B cell (primary cell): ENCODE results near the gene TMEM9. TPM values are rescaled to one million over a fixed set of nuclear protein-coding genes. Genes with fewer than 3 reads are reported as not detected.

Experiments used
- ATAC-seq: fragments of 200-7000 bp; cut with Tn5 transposase; one replicate; pipeline ENCODE4 v1.10.0; 2021; ENCODE audit warnings: low read depth, mild to moderate bottlenecking, moderate number of reproducible peaks, moderate library complexity
- CTCF ChIA-PET: fragments of 350-600 bp; sonication (Branson Sonifier 250); formaldehyde crosslinking; loops from one replicate; lab custom pipeline; 2021; ENCODE audit warnings: antibody characterized with exemption, inconsistent platforms; lab: Charles Lee
- POLR2A ChIA-PET: fragments of 350-600 bp; sonication (Branson Sonifier 250); formaldehyde crosslinking; loops from one replicate; lab custom pipeline; 2021; ENCODE audit warnings: antibody characterized with exemption; lab: Charles Lee
- DNase-seq: peaks from one replicate; pipeline ENCODE4 v3.0.0; 2013
- H2AFZ ChIP-seq: 2 replicates; pipeline ENCODE4 v1.6.1; 2012; ENCODE audit warnings: mild to moderate bottlenecking, low read depth, low read length; ENCODE audit not compliant: insufficient read depth, poor library complexity, severe bottlenecking
- H3K27ac ChIP-seq, 2 donors: 1 replicate in 1 of 2; 2 replicates in 1 of 2; pipeline ENCODE4 v1.5.1; 2012 to 2013; ENCODE audit warnings: low read length in 2 of 2, mild to moderate bottlenecking in 2 of 2, moderate library complexity in 1 of 2
- H3K27me3 ChIP-seq, 4 experiments: fragments of 200-600 bp in 1 of 4; sonication (generic) in 1 of 4; replicated peaks in 1 of 4; 1 replicate in 2 of 4; 2 replicates in 2 of 4; pipeline versions ENCODE4 v1.6.1 to v1.7.0; 2013 to 2016; ENCODE audit warnings: low read length in 3 of 4, mild to moderate bottlenecking in 2 of 4, mixed read lengths in 1 of 4, moderate library complexity in 1 of 4; ENCODE audit not compliant: insufficient read depth in 4 of 4, control insufficient read depth in 3 of 4; ENCODE audit errors: control extremely low read depth in 1 of 4
- H3K36me3 ChIP-seq, 2 experiments: replicated peaks in 1 of 2; 1 replicate in 1 of 2; 2 replicates in 1 of 2; pipeline versions ENCODE4 v1.6.1 to v1.7.1; 2013; ENCODE audit warnings: low read length in 1 of 2; ENCODE audit not compliant: insufficient read depth in 2 of 2, control insufficient read depth in 1 of 2; ENCODE audit errors: control extremely low read depth in 1 of 2, extremely low read depth in 1 of 2
- H3K4me1 ChIP-seq, 2 donors: fragments of 200-600 bp in 1 of 2; sonication (generic) in 1 of 2; 1 replicate in 1 of 2; 2 replicates in 1 of 2; pipeline versions ENCODE4 v1.5.1 to v1.6.1; 2013 to 2017; ENCODE audit warnings: low read length in 2 of 2; ENCODE audit not compliant: control insufficient read depth in 2 of 2, insufficient read depth in 2 of 2
- H3K4me2 ChIP-seq: replicated peaks from 2 replicates; pipeline ENCODE3; 2012; ENCODE audit warnings: mild to moderate bottlenecking, low read depth, low read length; ENCODE audit not compliant: poor library complexity, severe bottlenecking
- H3K4me3 ChIP-seq, 5 experiments: fragments of 200-600 bp in 1 of 5; sonication (generic) in 1 of 5; 1 replicate in 3 of 5; 2 replicates in 2 of 5; pipeline versions ENCODE4 v1.5.1 to v1.7.0; 2011 to 2016; ENCODE audit warnings: low read length in 4 of 5, mild to moderate bottlenecking in 4 of 5, low read depth in 2 of 5, control low read depth in 1 of 5, moderate library complexity in 1 of 5; ENCODE audit not compliant: insufficient read depth in 1 of 5; ENCODE audit errors: control extremely low read depth in 1 of 5, extremely low read depth in 1 of 5
- H3K79me2 ChIP-seq: fragments of 200-600 bp; sonication (generic); one replicate; pipeline ENCODE4 v1.6.0; 2016; ENCODE audit warnings: low read length; ENCODE audit not compliant: control insufficient read depth, insufficient read depth
- H3K9ac ChIP-seq: fragments of 200-600 bp; sonication (generic); 2 replicates; pipeline ENCODE4 v1.6.1; 2017; ENCODE audit warnings: mild to moderate bottlenecking, low read length, moderate library complexity
- H3K9me3 ChIP-seq, 3 donors: one replicate each; pipeline versions ENCODE4 v1.6.1 to v1.7.1; 2013; ENCODE audit warnings: low read length in 2 of 3; ENCODE audit not compliant: control insufficient read depth in 2 of 3, insufficient read depth in 1 of 3; ENCODE audit errors: control extremely low read depth in 1 of 3
- H4K20me1 ChIP-seq: 2 replicates; pipeline ENCODE4 v1.6.0; 2012; ENCODE audit warnings: mild to moderate bottlenecking, low read length; ENCODE audit not compliant: insufficient read depth, control insufficient read depth, poor library complexity, severe bottlenecking
- H3K27ac Mint-ChIP-seq: one replicate; pipeline ENCODE4 v1.8.0; 2021; ENCODE audit warnings: mixed read lengths
- H3K27me3 Mint-ChIP-seq: one replicate; pipeline ENCODE4 v1.8.0; 2021; ENCODE audit warnings: mixed read lengths
- H3K4me1 Mint-ChIP-seq: one replicate; pipeline ENCODE4 v1.8.0; 2021; ENCODE audit warnings: mixed read lengths
- H3K4me3 Mint-ChIP-seq: one replicate; pipeline ENCODE4 v1.8.0; 2021; ENCODE audit warnings: mixed read lengths
- H3K9me3 Mint-ChIP-seq: one replicate; pipeline ENCODE4 v1.8.0; 2022; ENCODE audit warnings: mixed read lengths; ENCODE audit not compliant: insufficient read depth
- EZH2 ChIP-seq: IDR thresholded peaks from 2 replicates; pipeline ENCODE4 v1.6.1; 2012; ENCODE audit warnings: borderline replicate concordance, low read depth, mild to moderate bottlenecking, moderate library complexity, low read length; ENCODE audit not compliant: insufficient read depth, poor library complexity, severe bottlenecking
- whole genome bisulfite sequencing: methylation state at CpG from one replicate; pipeline ENCODE4 v1.1.5; 2013; ENCODE audit warnings: missing lambda C conversion rate; ENCODE audit not compliant: insufficient coverage; 5-methylcytosine and 5-hydroxymethylcytosine counted together
- intact Hi-C: fragments of 100-400 bp; cut with micrococcal nuclease; formaldehyde crosslinking; loops from one replicate; pipeline ENCODE4 v1.10.0; 2022
- polyA plus RNA-seq: library from polyadenylated mRNA; depleted of rRNA; stranded (reverse); fragments of >200 nt; gene quantifications from 2 replicates; pipeline ENCODE4 v1.2.3, GENCODE V29; 2012
- total RNA-seq, 2 donors: library from RNA; stranded (reverse); fragments of 120-200 nt in 1 of 2; gene quantifications; 1 replicate in 1 of 2; 2 replicates in 1 of 2; pipeline versions ENCODE4 v1.2.3 to v1.2.4, GENCODE V29; 2013 to 2022
- TF ChIP-seq, protein P1 (sequence below): fragments of 200-600 bp; IDR thresholded peaks from one replicate; pipeline ENCODE4 v1.8.0; 2022; ENCODE audit warnings: antibody characterized with exemption, mild to moderate bottlenecking

The TMEM9 gene
- total and polyA plus RNA-seq, 2 donors (not counting 1 experiment from before 2014, with no cell fraction given), result 23.6 to 29.2 TPM

GRCh38 chr1:201095581-201095980 is 58.7 kb downstream of the TMEM9 start:
- peaks cover 0 to 3% (median 0%) of the 10 kb centered on the region in 4 experiments for H3K27me3 ChIP-seq
- 94% methylated on average over 2 of the region's 2 CpGs for WGBS
- H3K36me3 ChIP-seq, result no peaks in the 10 kb centered on the region
- H3K4me1 Mint-ChIP-seq, result no peaks in the 10 kb centered on the region
- H2AFZ ChIP-seq, result no peak overlapping the region
- H3K27ac Mint-ChIP-seq, result no peak overlapping the region
- peaks cover 4% of the 10 kb centered on the region for H3K27me3 Mint-ChIP-seq
- CTCF ChIA-PET, result interaction anchor here (1.4 kb wide), 1 partner anchor 18 kb away, joined by 3 read pairs; no protein-coding TSS in a partner anchor
- no peaks in the 10 kb centered on the region for H3K9me3 ChIP-seq
- no peaks in the 10 kb centered on the region for H4K20me1 ChIP-seq
- POLR2A ChIA-PET, result no interaction called here
- H3K4me1 ChIP-seq, result no peaks in the 10 kb centered on the region
- H3K79me2 ChIP-seq, result no peaks in the 10 kb centered on the region
- H3K9me3 Mint-ChIP-seq, result no peaks in the 10 kb centered on the region
- H3K27ac ChIP-seq, result no peak overlapping the region
- no peak overlapping the region for H3K4me3 Mint-ChIP-seq
- H3K4me3 ChIP-seq, result no peak overlapping the region
- TF ChIP-seq EZH2, result no peak
- TF ChIP-seq, protein P1, sequence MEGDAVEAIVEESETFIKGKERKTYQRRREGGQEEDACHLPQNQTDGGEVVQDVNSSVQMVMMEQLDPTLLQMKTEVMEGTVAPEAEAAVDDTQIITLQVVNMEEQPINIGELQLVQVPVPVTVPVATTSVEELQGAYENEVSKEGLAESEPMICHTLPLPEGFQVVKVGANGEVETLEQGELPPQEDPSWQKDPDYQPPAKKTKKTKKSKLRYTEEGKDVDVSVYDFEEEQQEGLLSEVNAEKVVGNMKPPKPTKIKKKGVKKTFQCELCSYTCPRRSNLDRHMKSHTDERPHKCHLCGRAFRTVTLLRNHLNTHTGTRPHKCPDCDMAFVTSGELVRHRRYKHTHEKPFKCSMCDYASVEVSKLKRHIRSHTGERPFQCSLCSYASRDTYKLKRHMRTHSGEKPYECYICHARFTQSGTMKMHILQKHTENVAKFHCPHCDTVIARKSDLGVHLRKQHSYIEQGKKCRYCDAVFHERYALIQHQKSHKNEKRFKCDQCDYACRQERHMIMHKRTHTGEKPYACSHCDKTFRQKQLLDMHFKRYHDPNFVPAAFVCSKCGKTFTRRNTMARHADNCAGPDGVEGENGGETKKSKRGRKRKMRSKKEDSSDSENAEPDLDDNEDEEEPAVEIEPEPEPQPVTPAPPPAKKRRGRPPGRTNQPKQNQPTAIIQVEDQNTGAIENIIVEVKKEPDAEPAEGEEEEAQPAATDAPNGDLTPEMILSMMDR, result no peak
- no peak overlapping the region for H3K4me2 ChIP-seq
- no peak overlapping the region for H3K9ac ChIP-seq
- no peak for ATAC-seq
- DNase-seq, result no peak
- intact Hi-C loops, result no loop called here

DNA sequence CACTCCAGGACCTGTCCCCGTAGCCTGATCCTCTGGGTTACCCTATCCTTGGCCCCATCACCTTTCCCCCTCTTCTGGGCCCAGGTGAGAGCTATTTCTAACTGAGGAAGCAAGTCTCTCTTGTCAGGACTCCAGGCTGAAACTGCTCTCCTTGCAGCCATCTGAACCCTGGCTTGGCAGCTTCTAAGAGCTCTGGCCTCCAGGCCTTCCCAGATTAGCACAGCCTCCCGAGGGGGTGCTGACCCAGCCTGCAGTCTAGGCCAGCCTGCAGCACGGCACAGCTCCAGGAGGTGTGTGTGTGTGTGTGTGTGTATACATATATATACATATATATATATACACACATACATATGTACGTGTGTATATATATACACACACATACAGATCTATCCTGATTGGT is 59.4 kb downstream of the TMEM9 start:
- H4K20me1 ChIP-seq, result no peaks in the 10 kb centered on the region
- no peak overlapping the region for H3K27ac Mint-ChIP-seq
- no CpG with 5 or more reads among the region's 4 CpGs for WGBS
- H3K4me3 ChIP-seq, result no peak overlapping the region
- no peaks in the 10 kb centered on the region for H3K36me3 ChIP-seq
- POLR2A ChIA-PET, result interaction anchor here (0.6 kb wide), 1 partner anchor 233 kb away, joined by 3 read pairs; no protein-coding TSS in a partner anchor
- H3K27ac ChIP-seq, result no peak overlapping the region
- H3K9me3 Mint-ChIP-seq, result no peaks in the 10 kb centered on the region
- H3K27me3 Mint-ChIP-seq, result peaks cover 4% of the 10 kb centered on the region
- no peaks in the 10 kb centered on the region for H3K4me1 Mint-ChIP-seq
- ATAC-seq (no peak), DNase-seq (no peak)
- H3K4me3 Mint-ChIP-seq, result no peak overlapping the region
- H3K27me3 ChIP-seq, result peaks cover 0 to 3% (median 0%) of the 10 kb centered on the region in 4 experiments
- H3K9ac ChIP-seq, result no peak overlapping the region
- TF ChIP-seq EZH2, result no peak
- no peaks in the 10 kb centered on the region for H3K79me2 ChIP-seq
- CTCF ChIA-PET, result interaction anchor here (1.4 kb wide), 1 partner anchor 19 kb away, joined by 3 read pairs; no protein-coding TSS in a partner anchor
- no peaks in the 10 kb centered on the region for H3K4me1 ChIP-seq
- H3K9me3 ChIP-seq, result no peaks in the 10 kb centered on the region
- no peak overlapping the region for H2AFZ ChIP-seq
- intact Hi-C loops, result no loop called here
- no peak overlapping the region for H3K4me2 ChIP-seq
